ENCODE measurements around the gene SNRK. TPM values are rescaled to one million over a fixed set of nuclear protein-coding genes. Genes with fewer than 3 reads are reported as not detected.

SNRK gene
- total RNA-seq, 1 experiment from 2014 or later = 12.0 TPM

- Histone ChIP-seq H2BK120ac (ENCODE audit: low read depth, low read length, poor library complexity, severe bottlenecking) (no peak overlapping the region), H3K14ac (ENCODE audit: insufficient read depth, low read length) (no peak overlapping the region), H3T11ph (ENCODE audit: low read length) (no peak overlapping the region), H3K4me2 (ENCODE audit: insufficient read depth, insufficient read length, low read length) (no peak overlapping the region), H3K23ac (ENCODE audit: insufficient read length, low read depth, low read length) (no peak overlapping the region), H3K27ac (ENCODE audit: insufficient read length, low read depth, low read length) (no peak overlapping the region), H2BK15ac (ENCODE audit: low read depth, low read length) (no peak overlapping the region), H3K18ac (ENCODE audit: insufficient read length, low read depth, low read length) (no peak overlapping the region), H4K8ac (replicated peaks; ENCODE audit: insufficient read length, low read depth, low read length) (no peak overlapping the region), H4K20me1 (ENCODE audit: control insufficient read depth, insufficient read depth, insufficient read length) (no peaks in the 10 kb centered on the region), H3K23me2 (ENCODE audit: insufficient read length, low read depth, low read length, poor library complexity, severe bottlenecking) (no peaks in the 10 kb centered on the region), H4K5ac (ENCODE audit: insufficient read length, low read depth, low read length) (no peak overlapping the region), H3K4me1 (ENCODE audit: insufficient read depth, low read length) (peaks cover 7% of the 10 kb centered on the region; the same call in 1 of the 2 replicates), H2AK5ac (ENCODE audit: insufficient read length, low read length) (no peak overlapping the region), H3K4ac (ENCODE audit: low read depth, low read length) (no peak overlapping the region), H2AFZ (ENCODE audit: low read length) (no peak overlapping the region), H3K9me3 (ENCODE audit: control insufficient read depth, low read depth, low read length) (no peaks in the 10 kb centered on the region), H3K27me3 (ENCODE audit: insufficient read depth, low read length) (no peaks in the 10 kb centered on the region), H3K79me1 (ENCODE audit: insufficient read depth, low read depth, low read length, poor library complexity, severe bottlenecking) (no peaks in the 10 kb centered on the region), H4K91ac (ENCODE audit: insufficient read length, low read depth, low read length) (no peak overlapping the region), H3K56ac (ENCODE audit: insufficient read length, low read depth, low read length) (no peak overlapping the region), H2BK5ac (ENCODE audit: insufficient read length, low read length) (no peak overlapping the region), H3K79me2 (ENCODE audit: insufficient read depth, low read length) (no peaks in the 10 kb centered on the region), H3K9ac (ENCODE audit: extremely low read depth, insufficient read length, low read length) (no peak overlapping the region), H2BK12ac (ENCODE audit: insufficient read length, low read depth, low read length) (no peak overlapping the region), H2BK20ac (ENCODE audit: low read depth, low read length, poor library complexity, severe bottlenecking) (no peak overlapping the region)
- Mint-ChIP-seq H3K27ac (no peak overlapping the region), H3K4me1 (peaks cover 32 to 33% of the 10 kb centered on the region in 2 experiments), H3K36me3 (ENCODE audit: insufficient read depth in 1 of 3, low read depth in 3 of 3) (peaks cover 5 to 21% (median 8%) of the 10 kb centered on the region in 3 experiments; a peak in 6 of 7 replicates), H3K27me3 (ENCODE audit: low read depth) (peaks cover 1% of the 10 kb centered on the region; the same call in 1 of the 2 replicates), H3K9me3 (no peaks in the 10 kb centered on the region; a peak in 1 of 5 replicates), H3K4me3 (no peak overlapping the region)
- no peak for DNase-seq
- TF ChIP-seq CTCF (conservative IDR thresholded peaks at IDR 0.05) = no peak
- no CpG with 5 or more reads among the region's 8 CpGs for WGBS (ENCODE audit: extremely low coverage, insufficient read length, low lambda C conversion rate)
Measured at GRCh38 chr3:43369404-43370292, 83.3 kb downstream of the SNRK start.
